ENCODE measurements around the gene ABAT.

Gene ABAT

GRCh38 chr16:8819411-8820034 is 145.1 kb downstream of the ABAT start:
- DNase-seq = no peak

GRCh38 chr16:8822403-8822802 is 148.0 kb downstream of the ABAT start:
- no peak for DNase-seq

GRCh38 chr16:8826278-8826879 is 152.0 kb downstream of the ABAT start:
- DNase-seq = no peak

GRCh38 chr16:8828541-8829165 is 154.2 kb downstream of the ABAT start:
- no peak for DNase-seq

GRCh38 chr16:8831450-8831849 is 157.0 kb downstream of the ABAT start:
- DNase-seq = no peak

GRCh38 chr16:8831871-8832716 is 157.7 kb downstream of the ABAT start:
- DNase-seq = no peak

GRCh38 chr16:8832717-8833105 is 158.3 kb downstream of the ABAT start:
- no peak for DNase-seq

Data from SW 1271 (cell line).